H1 (cell line): Measurements from ENCODE around the gene MFN1. TPM values are rescaled to one million over a fixed set of nuclear protein-coding genes. Genes with fewer than 3 reads are reported as not detected.

Source experiments
- CTCF ChIA-PET: fragments of 300-600 bp; sonication (Branson Sonifier 250); formaldehyde crosslinking; loops from one replicate; lab custom pipeline; 2021; ENCODE audit not compliant: partially characterized antibody; lab: Charles Lee
- POLR2A ChIA-PET: fragments of 300-600 bp; sonication (Branson Sonifier 250); formaldehyde crosslinking; loops from one replicate; lab custom pipeline; 2021; ENCODE audit warnings: inconsistent platforms; ENCODE audit not compliant: partially characterized antibody; lab: Charles Lee
- DNase-seq, 2 experiments: peaks; one replicate each; pipeline versions ENCODE4 v3.0.0 to v3.0.0-alpha.2; 2010 to 2022; ENCODE audit warnings: low spot score in 2 of 2, low read depth in 1 of 2, mixed read lengths in 1 of 2
- FAIRE-seq: peaks from 2 replicates; lab custom pipeline; 2011; peaks lifted over from hg19 to GRCh38; lab: Jason Lieb, UNC
- H2AFZ ChIP-seq: 2 replicates; pipeline ENCODE4 v1.8.1; 2012; ENCODE audit warnings: low read length, inconsistent platforms
- H2AK5ac ChIP-seq: 2 replicates; pipeline ENCODE4 v1.6.1; 2013; ENCODE audit warnings: low read depth, low read length
- H2BK120ac ChIP-seq: replicated peaks from 2 replicates; pipeline ENCODE3; 2013; ENCODE audit warnings: low read depth, low read length, inconsistent platforms
- H2BK12ac ChIP-seq: 2 replicates; pipeline ENCODE4 v1.6.1; 2013; ENCODE audit warnings: low read depth, low read length
- H2BK15ac ChIP-seq: 2 replicates; pipeline ENCODE4 v1.6.1; 2013; ENCODE audit warnings: low read length
- H2BK20ac ChIP-seq: 2 replicates; pipeline ENCODE4 v1.6.1; 2013; ENCODE audit warnings: low read length
- H2BK5ac ChIP-seq: 2 replicates; pipeline ENCODE4 v1.6.1; 2013; ENCODE audit warnings: low read depth, low read length
- H3K14ac ChIP-seq: 2 replicates; pipeline ENCODE4 v1.6.1; 2013; ENCODE audit warnings: inconsistent platforms; ENCODE audit not compliant: insufficient read length
- H3K18ac ChIP-seq: 2 replicates; pipeline ENCODE4 v1.6.1; 2013; ENCODE audit warnings: low read length; ENCODE audit errors: extremely low read depth
- H3K23ac ChIP-seq: 2 replicates; pipeline ENCODE4 v1.6.1; 2013; ENCODE audit warnings: inconsistent platforms; ENCODE audit not compliant: insufficient read length
- H3K23me2 ChIP-seq: 2 replicates; pipeline ENCODE4 v1.6.1; 2013; ENCODE audit warnings: low read depth, low read length
- H3K27ac ChIP-seq: 2 replicates; pipeline ENCODE4 v1.6.1; 2011; ENCODE audit warnings: low read depth, low read length, inconsistent platforms
- H3K27me3 ChIP-seq, 4 experiments: replicated peaks in 1 of 4; 1 replicate in 1 of 4; 2 replicates in 3 of 4; pipeline versions ENCODE4 v1.6.1 to v1.8.1; 2011 to 2013; ENCODE audit warnings: low read length in 3 of 4, mild to moderate bottlenecking in 3 of 4, inconsistent platforms in 2 of 4, mixed read lengths in 2 of 4, moderate library complexity in 1 of 4; ENCODE audit not compliant: control insufficient read depth in 3 of 4, insufficient read depth in 3 of 4; ENCODE audit errors: extremely low read depth in 1 of 4
- H3K36me3 ChIP-seq, 4 experiments: 2 replicates each; pipeline versions ENCODE4 v1.6.1 to v1.8.1; 2011 to 2013; ENCODE audit warnings: mild to moderate bottlenecking in 4 of 4, low read length in 3 of 4, moderate library complexity in 2 of 4, control low read depth in 1 of 4, inconsistent platforms in 1 of 4; ENCODE audit not compliant: insufficient read depth in 4 of 4, control insufficient read depth in 2 of 4
- H3K4ac ChIP-seq: replicated peaks from 2 replicates; pipeline ENCODE3; 2013; ENCODE audit warnings: low read length, low read depth, mixed read lengths, inconsistent platforms; ENCODE audit not compliant: insufficient read length
- H3K4me1 ChIP-seq, 4 experiments: replicated peaks in 1 of 4; 1 replicate in 1 of 4; 2 replicates in 3 of 4; pipeline versions ENCODE4 v1.6.1 to v1.8.1; 2011 to 2013; ENCODE audit warnings: low read length in 3 of 4, inconsistent platforms in 2 of 4, mixed read lengths in 1 of 4; ENCODE audit not compliant: insufficient read depth in 4 of 4, control insufficient read depth in 3 of 4
- H3K4me2 ChIP-seq, 2 experiments: 2 replicates each; pipeline versions ENCODE4 v1.6.1 to v1.8.1; 2011 to 2013; ENCODE audit warnings: low read depth in 2 of 2, low read length in 2 of 2, control low read depth in 1 of 2, inconsistent platforms in 1 of 2, mild to moderate bottlenecking in 1 of 2; ENCODE audit not compliant: insufficient read depth in 1 of 2
- H3K4me3 ChIP-seq, 4 experiments: fragments of 200-600, 300-600 bp in 1 of 4; sonication (generic), shearing (Covaris generic), sonication (Bioruptor Twin) in 1 of 4; 2 replicates each; pipeline versions ENCODE4 v1.5.1 to v1.8.1; 2011 to 2016; ENCODE audit warnings: low read length in 4 of 4, low read depth in 3 of 4, control low read depth in 2 of 4, inconsistent platforms in 2 of 4, mild to moderate bottlenecking in 2 of 4, mixed read lengths in 1 of 4, moderate library complexity in 1 of 4; ENCODE audit not compliant: insufficient read depth in 2 of 4; ENCODE audit errors: extremely low read depth in 1 of 4
- H3K56ac ChIP-seq: replicated peaks from 2 replicates; pipeline ENCODE3; 2013; ENCODE audit warnings: low read depth, mild to moderate bottlenecking, mixed read lengths, low read length, inconsistent platforms; ENCODE audit not compliant: insufficient read length
- H3K79me1 ChIP-seq: 2 replicates; pipeline ENCODE4 v1.6.1; 2013; ENCODE audit warnings: low read depth, low read length, control low read depth
- H3K79me2 ChIP-seq, 2 experiments: 2 replicates each; pipeline versions ENCODE4 v1.6.1 to v1.8.1; 2012 to 2013; ENCODE audit warnings: low read length in 2 of 2, mild to moderate bottlenecking in 2 of 2, inconsistent platforms in 1 of 2; ENCODE audit not compliant: insufficient read depth in 2 of 2, control insufficient read depth in 1 of 2
- H3K9ac ChIP-seq, 4 experiments: replicated peaks in 1 of 4; 1 replicate in 1 of 4; 2 replicates in 3 of 4; pipeline versions ENCODE4 v1.6.1 to v1.8.1; 2011 to 2013; ENCODE audit warnings: low read depth in 3 of 4, low read length in 3 of 4, control low read depth in 2 of 4, mild to moderate bottlenecking in 2 of 4, moderate library complexity in 2 of 4, inconsistent platforms in 1 of 4; ENCODE audit errors: extremely low read depth in 1 of 4
- H3K9me3 ChIP-seq, 2 experiments: 2 replicates each; pipeline versions ENCODE4 v1.6.1 to v1.8.1; 2012 to 2013; ENCODE audit warnings: mild to moderate bottlenecking in 2 of 2, moderate library complexity in 2 of 2, control low read depth in 1 of 2, inconsistent platforms in 1 of 2, low read depth in 1 of 2, low read length in 1 of 2, mixed read lengths in 1 of 2; ENCODE audit not compliant: insufficient read depth in 2 of 2
- H4K20me1 ChIP-seq, 2 experiments: replicated peaks in 1 of 2; 2 replicates each; pipeline versions ENCODE3 to v1.8.1; 2011 to 2013; ENCODE audit warnings: inconsistent platforms in 2 of 2, low read length in 2 of 2, mild to moderate bottlenecking in 1 of 2; ENCODE audit not compliant: insufficient read depth in 2 of 2, control insufficient read depth in 1 of 2
- H4K5ac ChIP-seq: 2 replicates; pipeline ENCODE4 v1.6.1; 2013; ENCODE audit warnings: low read length, low read depth, mixed read lengths, inconsistent platforms; ENCODE audit not compliant: insufficient read length
- H4K8ac ChIP-seq: 2 replicates; pipeline ENCODE4 v1.8.0; 2013; ENCODE audit warnings: mild to moderate bottlenecking, moderate library complexity, low read length, inconsistent platforms; ENCODE audit not compliant: insufficient read depth; ENCODE audit errors: extremely low read depth
- H4K91ac ChIP-seq: replicated peaks from 2 replicates; pipeline ENCODE3; 2013; ENCODE audit warnings: low read length, mixed read lengths, inconsistent platforms; ENCODE audit not compliant: insufficient read length
- BCL11A ChIP-seq, 2 experiments: IDR thresholded peaks; one replicate each; pipeline ENCODE4 v1.6.1; 2011; ENCODE audit warnings: low read depth in 2 of 2, low read length in 2 of 2, mild to moderate bottlenecking in 2 of 2
- CTBP2 ChIP-seq: IDR thresholded peaks from 2 replicates; pipeline ENCODE4 v1.7.0; 2011; ENCODE audit warnings: borderline replicate concordance, mild to moderate bottlenecking, moderate library complexity, mixed read lengths, low read length; ENCODE audit not compliant: insufficient read depth, insufficient read length
- JUND ChIP-seq: IDR thresholded peaks from 2 replicates; pipeline ENCODE4 v1.6.1; 2011; ENCODE audit warnings: mild to moderate bottlenecking, improper control_type of control experiment, low read length
- POLR2A ChIP-seq, 2 experiments: IDR thresholded peaks; 1 replicate in 1 of 2; 2 replicates in 1 of 2; pipeline ENCODE4 v1.6.1; 2011; ENCODE audit warnings: low read depth in 2 of 2, low read length in 2 of 2, mild to moderate bottlenecking in 2 of 2; ENCODE audit errors: control extremely low read depth in 1 of 2
- WGBS, 2 experiments: shearing (Covaris generic) in 1 of 2; methylation state at CpG; one replicate each; pipeline versions ENCODE4 v1.1.6 to v1.1.7; 2013 to 2015; ENCODE audit warnings: low lambda C conversion rate in 2 of 2, mixed read lengths in 2 of 2, inconsistent platforms in 1 of 2, low coverage in 1 of 2, missing lambda C conversion rate in 1 of 2; ENCODE audit not compliant: insufficient replicate concordance in 2 of 2, insufficient coverage in 1 of 2, insufficient read length in 1 of 2; ENCODE audit errors: extremely low coverage in 1 of 2, missing lambda C conversion rate in 1 of 2; 5-methylcytosine and 5-hydroxymethylcytosine counted together
- polyA plus RNA-seq, 7 experiments: library from polyadenylated mRNA; depleted of rRNA in 3 of 7; stranded (reverse) in 5 of 7; unstranded in 2 of 7; fragments of >200 nt in 5 of 7; fragments of 200-250 nt in 2 of 7; gene quantifications; 1 replicate in 5 of 7; 2 replicates in 1 of 7; 4 replicates in 1 of 7; pipeline versions ENCODE4 v1.2.1 to v1.2.3, GENCODE V29; 2011 to 2013; ENCODE audit warnings: missing spikeins in 2 of 7, mixed read lengths in 2 of 7
- total RNA-seq: library from RNA; stranded (reverse); fragmentation: NEBNext Ultra II Directional; extraction: Animal tissue kit (Norgen Biotek cat#: 25700); gene quantifications from 2 replicates; pipeline ENCODE4 v1.2.1, GENCODE V29; 2021
- TF ChIP-seq, protein P1 (sequence below): IDR thresholded peaks from 2 replicates; pipeline ENCODE4 v1.6.1; 2012; ENCODE audit warnings: low read length, inconsistent platforms

Gene MFN1
- total and polyA plus RNA-seq, 2 of the 8 experiments (the other 6 are each of a cell fraction or from before 2014, with no cell fraction given), result 9.1 to 35.6 TPM

DNA sequence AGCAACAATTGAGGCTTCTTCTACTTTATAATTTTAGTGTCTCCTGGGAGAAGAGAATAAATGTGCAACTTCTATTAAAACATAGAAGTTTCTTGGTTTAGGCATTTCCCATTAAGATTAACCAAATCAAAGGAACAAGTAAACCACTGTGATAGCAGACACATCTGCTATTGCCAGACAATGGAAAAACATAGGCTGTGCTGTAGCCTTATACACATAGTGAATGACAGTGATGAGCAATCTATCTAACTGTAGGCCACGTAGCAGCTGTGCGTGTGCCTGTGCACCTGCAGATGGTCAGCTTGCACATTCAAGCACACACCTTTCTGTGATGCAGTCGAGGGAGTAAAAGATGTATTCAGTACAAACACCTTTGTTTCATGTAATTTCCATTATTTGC, 71.1 kb downstream of the MFN1 start:
- no peak overlapping the region for H4K8ac ChIP-seq
- H3K23ac ChIP-seq, result no peak overlapping the region
- no peaks in the 10 kb centered on the region for H3K23me2 ChIP-seq
- H2BK15ac ChIP-seq, result no peak overlapping the region
- no peak for DNase-seq
- H3K27me3 ChIP-seq, result no peaks in the 10 kb centered on the region
- H3K4me2 ChIP-seq, result no peak overlapping the region
- CTCF ChIA-PET, result no interaction called here
- no peak overlapping the region for H3K4ac ChIP-seq
- no peak overlapping the region for H3K14ac ChIP-seq
- WGBS, 2 experiments, result 78% methylated on average over 3 of the region's 3 CpGs; no CpG with 5 or more reads in 1 of the 2 experiments
- H3K79me1 ChIP-seq, result no peaks in the 10 kb centered on the region
- no peak overlapping the region for H4K91ac ChIP-seq
- H3K56ac ChIP-seq, result no peak overlapping the region
- H2BK5ac ChIP-seq, result no peak overlapping the region
- no peak for FAIRE-seq
- 0 out of 8 replicates have a peak, but pooled peaks cover 0 to 4% (median under 1%) of the 10 kb centered on the region in 4 experiments for H3K36me3 ChIP-seq
- H2AK5ac ChIP-seq, result no peak overlapping the region
- no peaks in the 10 kb centered on the region for H3K79me2 ChIP-seq
- H3K9ac ChIP-seq, result no peak overlapping the region
- no peaks in the 10 kb centered on the region for H3K4me1 ChIP-seq
- H4K20me1 ChIP-seq, result no peaks in the 10 kb centered on the region
- H3K9me3 ChIP-seq, result no peaks in the 10 kb centered on the region
- H4K5ac ChIP-seq, result no peak overlapping the region
- H3K27ac ChIP-seq, result no peak overlapping the region
- no peak overlapping the region for H2BK12ac ChIP-seq
- no peak overlapping the region for H2BK120ac ChIP-seq
- no peak overlapping the region for H3K4me3 ChIP-seq
- POLR2A ChIA-PET, result no interaction called here
- H2AFZ ChIP-seq, result no peak overlapping the region
- no peak overlapping the region for H3K18ac ChIP-seq
- H2BK20ac ChIP-seq, result no peak overlapping the region
- TF ChIP-seq POLR2A (IDR thresholded peaks at IDR 0.05; ENCODE audit: control extremely low read depth in 1 of 2, low read depth in 2 of 2, low read length in 2 of 2) (no peak), CTBP2 (no peak), BCL11A (IDR thresholded peaks at IDR 0.05; ENCODE audit: low read depth in 2 of 2, low read length in 2 of 2) (no peak), JUND (no peak)
- TF ChIP-seq, protein P1, sequence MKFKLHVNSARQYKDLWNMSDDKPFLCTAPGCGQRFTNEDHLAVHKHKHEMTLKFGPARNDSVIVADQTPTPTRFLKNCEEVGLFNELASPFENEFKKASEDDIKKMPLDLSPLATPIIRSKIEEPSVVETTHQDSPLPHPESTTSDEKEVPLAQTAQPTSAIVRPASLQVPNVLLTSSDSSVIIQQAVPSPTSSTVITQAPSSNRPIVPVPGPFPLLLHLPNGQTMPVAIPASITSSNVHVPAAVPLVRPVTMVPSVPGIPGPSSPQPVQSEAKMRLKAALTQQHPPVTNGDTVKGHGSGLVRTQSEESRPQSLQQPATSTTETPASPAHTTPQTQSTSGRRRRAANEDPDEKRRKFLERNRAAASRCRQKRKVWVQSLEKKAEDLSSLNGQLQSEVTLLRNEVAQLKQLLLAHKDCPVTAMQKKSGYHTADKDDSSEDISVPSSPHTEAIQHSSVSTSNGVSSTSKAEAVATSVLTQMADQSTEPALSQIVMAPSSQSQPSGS, result no peak
- TF ChIP-seq, all 59 proteins: peak for 0
